Heart left ventricle (tissue), 16 donors: ENCODE results near the gene TIMM50. TPM values are rescaled to one million over a fixed set of nuclear protein-coding genes. Genes with fewer than 3 reads are reported as not detected.

Source experiments
- ATAC-seq, 4 donors: fragments of 200-7000 bp; cut with Tn5 transposase; one replicate each; pipeline ENCODE4 v1.9.1; 2020 to 2022; ENCODE audit warnings: moderate library complexity in 4 of 4, mild to moderate bottlenecking in 3 of 4, moderate number of reproducible peaks in 1 of 4
- DNase-seq, 5 donors: peaks; one replicate each; pipeline ENCODE4 v3.0.0-alpha.2; 2020
- H3K27ac ChIP-seq, 12 donors: fragments of 200-600 bp; sonication (generic) in 4 of 12; one replicate each; pipeline versions ENCODE4 v1.5.0 to v1.8.0; 2016 to 2022; ENCODE audit warnings: mild to moderate bottlenecking in 2 of 12
- H3K27me3 ChIP-seq, 9 donors: fragments of 200-600 bp; sonication (generic) in 2 of 9; one replicate each; pipeline versions ENCODE4 v1.5.1 to v1.8.0; 2016 to 2022; ENCODE audit warnings: mild to moderate bottlenecking in 3 of 9
- H3K36me3 ChIP-seq, 9 donors: fragments of 200-600 bp; sonication (generic) in 2 of 9; one replicate each; pipeline versions ENCODE4 v1.5.0 to v1.8.0; 2018 to 2022; ENCODE audit warnings: mild to moderate bottlenecking in 2 of 9
- H3K4me1 ChIP-seq, 12 donors: fragments of 200-600 bp; sonication (generic) in 4 of 12; one replicate each; pipeline versions ENCODE4 v1.5.0 to v1.8.0; 2016 to 2022; ENCODE audit warnings: mild to moderate bottlenecking in 3 of 12
- H3K4me3 ChIP-seq, 12 donors: fragments of 200-600 bp; sonication (generic) in 4 of 12; one replicate each; pipeline versions ENCODE4 v1.5.0 to v1.8.0; 2017 to 2022; ENCODE audit warnings: mild to moderate bottlenecking in 9 of 12, moderate library complexity in 4 of 12
- H3K9me3 ChIP-seq, 12 donors: fragments of 200-600 bp; sonication (generic) in 4 of 12; one replicate each; pipeline versions ENCODE4 v1.5.0 to v1.8.0; 2016 to 2022; ENCODE audit warnings: mild to moderate bottlenecking in 1 of 12
- POLR2A ChIP-seq, 2 donors: fragments of 450-650 bp; IDR thresholded peaks; one replicate each; pipeline ENCODE4 v1.6.1; 2017; ENCODE audit warnings: antibody characterized with exemption in 2 of 2, mild to moderate bottlenecking in 2 of 2, moderate library complexity in 2 of 2
- WGBS, 4 donors: extraction: QIAGEN DNeasy Blood & Tissue Kit in 2 of 4; methylation state at CpG; one replicate each; pipeline versions ENCODE4 v1.1.5 to v1.1.7; 2013 to 2018; 5-methylcytosine and 5-hydroxymethylcytosine counted together
- intact Hi-C, 10 donors: fragments of 100-400 bp; cut with DNase I; formaldehyde crosslinking; loops; one replicate each; pipeline versions ENCODE4 v1.11.1 to v1.14.2; 2022
- long read RNA-seq, 3 donors: library from polyadenylated mRNA; unstranded; transcript quantifications; one replicate each; pipeline ENCODE4 v2.0.0, GENCODE V29; 2020 to 2021
- polyA plus RNA-seq, 2 donors: library from polyadenylated mRNA; stranded (reverse); fragments of 200-250 nt; gene quantifications; one replicate each; pipeline ENCODE4 v1.2.3, GENCODE V29; 2013
- total RNA-seq, 9 donors: library from RNA; depleted of rRNA in 2 of 9; stranded (reverse); fragments of >200 nt in 2 of 9; fragmentation: NEBNext Ultra II Directional in 3 of 9; extraction: Animal tissue kit (Norgen Biotek cat#: 25700) in 3 of 9; gene quantifications; one replicate each; pipeline versions ENCODE4 v1.1.0 to v1.2.4, GENCODE V29; 2016 to 2023
- TF ChIP-seq, protein P1 (sequence below), 12 donors: fragments of 200-600 bp; sonication (generic) in 4 of 12; IDR thresholded peaks; one replicate each; pipeline versions ENCODE4 v1.5.0 to v1.8.0; 2018 to 2022; ENCODE audit warnings: antibody characterized with exemption in 12 of 12, mild to moderate bottlenecking in 5 of 12
- donor health status: ischemic (EF 13 %, LVEDD 7.1; RV severe dilation, severe dysfunction).
- donor health status: healthy with polysubstance abuse.
- donor health status: DM: no; HTN: yes; CAD: no.
- donor health status: DM: no; HTN: no; CAD: no.
- donor health status: ischemic (EF 25% LVEDD 6.9; RV normal size, moderate dysfunction).
- donor health status: ischemic (EF 25% LVEDD 5.7; RV mildly dilated, moderate dysfunction).
- donor health status: healthy.
- donor health status: DM: yes; HTN: yes; CAD: no.
- donor health status: ischemic (EF 35%, LVEDD 5.7; RV mildly dilated, moderate dysfunction).
- donor health status: nonischemic (EF 11% LVEDD 7.7; RV severe dilation, severe dysfunction).
- donor health status: DM: yes; HTN: yes; CAD: no.
- donor health status: PGD.
- donor health status: ischemic (EF 29% LVEDD 5.4; RV normal size, mild dysfunction).
- donor health status: nonischemic (EF 23%, LVEDD 6.1; RV moderate dilation, normal function).

TIMM50 gene
- total RNA-seq (10 to 100 TPM; 66.0 to 91.3 (median 77.3) TPM), polyA plus RNA-seq (100 to 1,000 TPM; 103 to 106 TPM)
- long read RNA-seq, donor 1, transcript TIMM50-201 (11 exons, 1,612 nt): major isoform, 104 of 121 reads
- long read RNA-seq, donor 1, partial matches to known transcripts: 10 of 121 reads
- long read RNA-seq, donor 1, other reads (novel, unspliced or antisense): 7 of 121 reads
- long read RNA-seq, donor 2, transcript TIMM50-201 (11 exons, 1,612 nt): major isoform, 485 of 520 reads
- long read RNA-seq, donor 2, partial matches to known transcripts: 9 of 520 reads
- long read RNA-seq, donor 2, other reads (novel, unspliced or antisense): 23 of 520 reads
- long read RNA-seq, donor 3, transcript TIMM50-201 (11 exons, 1,612 nt): major isoform, 125 of 137 reads
- long read RNA-seq, donor 3, partial matches to known transcripts: 5 of 137 reads
- long read RNA-seq, donor 3, other reads (novel, unspliced or antisense): 6 of 137 reads

DNA sequence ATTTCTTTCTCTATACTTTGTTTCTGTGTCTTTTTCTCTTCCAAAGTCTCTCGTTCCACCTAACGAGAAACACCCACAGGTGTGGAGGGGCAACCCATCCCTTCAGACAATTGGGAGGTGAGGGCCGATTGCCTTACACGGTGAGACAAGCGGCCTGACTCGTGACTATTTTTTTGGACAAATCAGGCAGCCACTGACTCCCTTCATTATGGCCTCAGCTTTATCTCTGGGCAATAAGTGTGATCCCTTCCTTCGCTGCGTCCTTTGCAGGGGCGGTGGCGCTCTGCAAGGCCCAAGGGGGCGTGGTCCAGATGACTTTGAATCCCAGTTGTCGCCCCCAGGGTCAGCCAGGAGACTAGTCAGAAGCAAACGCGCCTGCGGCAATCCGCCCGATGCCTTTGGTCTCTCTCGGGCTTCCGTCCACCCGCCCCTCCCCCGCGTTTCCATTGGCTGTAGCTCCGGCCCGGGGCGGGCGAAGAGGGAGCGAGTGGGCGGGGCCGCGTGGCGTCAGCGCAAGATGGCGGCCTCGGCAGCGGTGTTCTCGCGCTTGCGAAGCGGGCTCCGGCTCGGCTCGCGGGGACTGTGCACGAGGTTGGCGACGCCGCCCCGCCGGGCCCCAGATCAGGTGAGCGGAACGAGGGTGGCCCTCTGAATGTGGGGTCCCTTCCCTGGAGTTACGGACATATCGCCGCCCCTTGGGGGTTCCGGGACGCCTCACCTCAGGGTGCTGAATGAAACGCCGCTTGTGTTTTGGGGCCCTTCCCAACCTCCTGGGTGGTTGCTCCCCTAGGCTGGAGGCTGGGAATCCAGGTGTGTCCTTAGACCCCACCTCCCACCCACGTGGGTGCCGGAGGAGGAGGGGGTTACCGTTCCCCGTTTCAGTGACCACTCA lies at the start of gene TIMM50:
TSS of gene TIMM50 (plus strand) at position 502 of the 892 bp plus-strand sequence. CDS start at position 518, 16 bp downstream.
- DNase-seq (peak; percentile 98 to 99 (median 98)), ATAC-seq (peak; percentile 95 to 99 (median 98))
- Histone ChIP-seq H3K27ac (peak within 1 kb of the TSS; percentile 4 to 89 (median 82)), H3K4me1 (peaks cover 0 to 24% (median 16%) of the 10 kb centered on the region in 12 donors), H3K36me3 (peaks cover 0 to 43% (median 35%) of the 10 kb centered on the region in 9 donors), H3K9me3 (no peaks in the 10 kb centered on the region), H3K4me3 (peak within 1 kb of the TSS; percentile 75 to 100 (median 90)), H3K27me3 (no peaks in the 10 kb centered on the region)
- intact Hi-C loops: loop anchor here in 1 of 10 donors (5.0 kb wide), 1 partner anchor 43 kb away; the partner anchor contains the start of gene RPS16
- WGBS, 4 donors: 1 to 3% (median 1%) methylated on average over 14 to 62 of the region's 62 CpGs
- TF ChIP-seq, protein P1, sequence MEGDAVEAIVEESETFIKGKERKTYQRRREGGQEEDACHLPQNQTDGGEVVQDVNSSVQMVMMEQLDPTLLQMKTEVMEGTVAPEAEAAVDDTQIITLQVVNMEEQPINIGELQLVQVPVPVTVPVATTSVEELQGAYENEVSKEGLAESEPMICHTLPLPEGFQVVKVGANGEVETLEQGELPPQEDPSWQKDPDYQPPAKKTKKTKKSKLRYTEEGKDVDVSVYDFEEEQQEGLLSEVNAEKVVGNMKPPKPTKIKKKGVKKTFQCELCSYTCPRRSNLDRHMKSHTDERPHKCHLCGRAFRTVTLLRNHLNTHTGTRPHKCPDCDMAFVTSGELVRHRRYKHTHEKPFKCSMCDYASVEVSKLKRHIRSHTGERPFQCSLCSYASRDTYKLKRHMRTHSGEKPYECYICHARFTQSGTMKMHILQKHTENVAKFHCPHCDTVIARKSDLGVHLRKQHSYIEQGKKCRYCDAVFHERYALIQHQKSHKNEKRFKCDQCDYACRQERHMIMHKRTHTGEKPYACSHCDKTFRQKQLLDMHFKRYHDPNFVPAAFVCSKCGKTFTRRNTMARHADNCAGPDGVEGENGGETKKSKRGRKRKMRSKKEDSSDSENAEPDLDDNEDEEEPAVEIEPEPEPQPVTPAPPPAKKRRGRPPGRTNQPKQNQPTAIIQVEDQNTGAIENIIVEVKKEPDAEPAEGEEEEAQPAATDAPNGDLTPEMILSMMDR (IDR thresholded peaks at IDR 0.05): peak in 1 of 12 donors; percentile 19
- TF ChIP-seq POLR2A (IDR thresholded peaks at IDR 0.05): peak in 1 of 2 donors; percentile 63

DNA sequence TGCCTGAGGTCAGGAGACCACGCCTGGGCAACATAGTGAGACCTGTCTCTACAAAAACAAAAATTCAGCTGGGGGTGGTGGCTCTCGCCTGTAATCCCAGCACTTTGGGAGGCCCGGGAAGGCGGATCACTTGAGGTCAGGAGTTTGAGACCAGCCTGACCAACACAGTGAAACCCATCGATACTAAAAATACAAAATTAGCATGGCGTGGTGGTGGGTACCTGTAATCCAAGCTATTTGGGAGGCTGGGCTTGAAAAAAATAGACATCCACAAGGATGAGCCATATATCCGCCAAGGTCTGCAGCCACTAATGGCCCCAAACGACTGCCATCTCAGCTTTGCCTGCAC lies 48.0 kb upstream of the TIMM50 start:
- ATAC-seq: no peak
- peaks cover 19 to 55% (median 39%) of the 10 kb centered on the region in 12 donors for H3K4me1 ChIP-seq
- TF ChIP-seq, protein P1 (IDR thresholded peaks at IDR 0.05): no peak
- no peak for TF ChIP-seq POLR2A (IDR thresholded peaks at IDR 0.05)
- no peak overlapping the region for H3K4me3 ChIP-seq
- H3K27me3 ChIP-seq: peaks cover 0 to 5% (median 0%) of the 10 kb centered on the region in 9 donors
- WGBS, 4 donors: 90 to 96% (median 95%) methylated on average over 8 of the region's 8 CpGs
- intact Hi-C loops: no loop called here
- peak overlapping the region in 1 of 12 donors; percentile 97 for H3K27ac ChIP-seq
- no peak for DNase-seq
- H3K36me3 ChIP-seq: peaks cover 5 to 33% (median 30%) of the 10 kb centered on the region in 9 donors
- no peaks in the 10 kb centered on the region for H3K9me3 ChIP-seq

DNA sequence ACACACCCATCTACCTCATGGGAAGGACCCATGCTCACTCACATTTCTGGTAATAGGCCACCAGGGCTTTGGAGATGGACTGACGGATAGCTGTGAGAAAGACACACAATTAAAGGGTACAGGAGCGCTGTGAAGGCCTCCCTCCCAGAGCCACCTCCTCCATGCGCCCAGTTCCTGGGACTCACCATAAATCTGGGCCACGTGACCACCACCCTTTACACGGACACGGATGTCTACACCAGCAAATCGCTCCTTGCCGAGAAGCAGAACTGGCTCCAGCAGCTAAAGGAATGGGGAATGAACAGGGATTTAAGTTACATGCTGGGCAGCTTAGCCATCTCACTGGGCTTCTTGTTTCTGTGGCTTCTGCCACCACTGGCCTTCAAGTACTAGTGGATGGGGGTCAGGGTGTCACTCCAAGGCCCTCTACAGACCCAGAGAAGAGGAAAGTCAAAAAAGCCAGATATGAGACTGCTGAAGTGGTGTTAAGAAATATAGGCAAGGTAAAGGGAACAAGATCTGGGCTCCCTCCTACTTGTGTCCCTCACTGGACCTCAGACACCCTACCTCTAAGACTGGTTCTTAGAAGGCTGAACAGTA lies 47.1 kb upstream of the TIMM50 start:
- H3K9me3 ChIP-seq: no peaks in the 10 kb centered on the region
- peak overlapping the region in 4 of 12 donors; percentile 22 to 93 (median 89) for H3K27ac ChIP-seq
- 95 to 97% (median 95%) methylated on average over 8 of the region's 8 CpGs for WGBS, 4 donors
- H3K4me1 ChIP-seq: peaks cover 17 to 48% (median 31%) of the 10 kb centered on the region in 12 donors
- peaks cover 5 to 33% (median 30%) of the 10 kb centered on the region in 9 donors for H3K36me3 ChIP-seq
- intact Hi-C loops: loop anchor here in 2 of 10 donors (2.0 kb wide), 2 partner anchors 19 to 21 kb away; partner anchors contain the start of gene PLEKHG2 (in 1 of the 2)
- H3K4me3 ChIP-seq: peak overlapping the region in 1 of 12 donors; percentile 83
- peak in 1 of 5 donors; percentile 13 for DNase-seq
- peaks cover 0 to 5% (median 0%) of the 10 kb centered on the region in 9 donors for H3K27me3 ChIP-seq
- ATAC-seq: no peak
- TF ChIP-seq, protein P1 (IDR thresholded peaks at IDR 0.05): no peak
- TF ChIP-seq POLR2A (IDR thresholded peaks at IDR 0.05): no peak
